Activated T-helper 1 cell treated with anti-CD3 and anti-CD28 coated beads, Interleukin-2, amount 50 U/mL, for 16 hours (primary cell): ENCODE measurements around the gene NLRC3.
"Not testable (repeated sequence)": the region's sequence is repeated elsewhere in the genome, so short reads cannot be mapped to it uniquely, and the experiment has no call there.

Experiments used
- DNase-seq, 2 donors: peaks; one replicate each; pipeline ENCODE4 v3.0.0-alpha.2; 2020; ENCODE audit warnings: low read depth in 1 of 2, low spot score in 1 of 2

The NLRC3 gene

GRCh38 chr16:3514621-3515020 lies 62.6 kb downstream of the NLRC3 start:
- no peak for DNase-seq

- DNase-seq, result no peak
Observed at GRCh38 chr16:3513892-3514583, 63.2 kb downstream of the NLRC3 start.

- no peak for DNase-seq
Observed at GRCh38 chr16:3511286-3512180, 65.7 kb downstream of the NLRC3 start.

GRCh38 chr16:3510416-3510815 lies 66.8 kb downstream of the NLRC3 start:
- DNase-seq, result no peak

GRCh38 chr16:3509470-3509928 lies 67.7 kb downstream of the NLRC3 start:
- DNase-seq, result peak; percentile 50 to 68

- no peak for DNase-seq
Observed at GRCh38 chr16:3508736-3509135, 68.5 kb downstream of the NLRC3 start.

- DNase-seq, result peak in 1 of 2 donors; percentile 13
Observed at GRCh38 chr16:3503523-3503922, 73.7 kb downstream of the NLRC3 start.

GRCh38 chr16:3501783-3502400 lies 75.3 kb downstream of the NLRC3 start:
- no peak for DNase-seq

- not testable (repeated sequence) for DNase-seq
Observed at GRCh38 chr16:3501412-3501761, 75.8 kb downstream of the NLRC3 start.

GRCh38 chr16:3498988-3499387 lies 78.2 kb downstream of the NLRC3 start:
- DNase-seq, result no peak

- no peak for DNase-seq
Observed at GRCh38 chr16:3497771-3498170, 79.4 kb downstream of the NLRC3 start.

GRCh38 chr16:3496386-3496785 lies 80.8 kb downstream of the NLRC3 start:
- DNase-seq, result no peak

GRCh38 chr16:3495176-3495575 lies 82.0 kb downstream of the NLRC3 start, which contains the start of gene C16orf90:
TSS of gene C16orf90 (minus strand) at chr16:3495489. CDS start at chr16:3495421, 68 bp downstream.
- no peak for DNase-seq

- DNase-seq, result no peak
Observed at GRCh38 chr16:3494386-3494973, 82.7 kb downstream of the NLRC3 start.

- DNase-seq, result no peak
Observed at GRCh38 chr16:3492356-3492755, 84.8 kb downstream of the NLRC3 start.

- no peak for DNase-seq
Observed at GRCh38 chr16:3490911-3491629, 86.1 kb downstream of the NLRC3 start.
